Measurements from ENCODE around the gene TBC1D4. TPM values are rescaled to one million over a fixed set of nuclear protein-coding genes. Genes with fewer than 3 reads are reported as not detected.
"Not testable (repeated sequence)": the region's sequence is repeated elsewhere in the genome, so short reads cannot be mapped to it uniquely, and the experiment has no call there.

The TBC1D4 gene
- total RNA-seq, 3 donors from 2014 or later = 33.3 to 52.8 (median 40.6) TPM

DNA sequence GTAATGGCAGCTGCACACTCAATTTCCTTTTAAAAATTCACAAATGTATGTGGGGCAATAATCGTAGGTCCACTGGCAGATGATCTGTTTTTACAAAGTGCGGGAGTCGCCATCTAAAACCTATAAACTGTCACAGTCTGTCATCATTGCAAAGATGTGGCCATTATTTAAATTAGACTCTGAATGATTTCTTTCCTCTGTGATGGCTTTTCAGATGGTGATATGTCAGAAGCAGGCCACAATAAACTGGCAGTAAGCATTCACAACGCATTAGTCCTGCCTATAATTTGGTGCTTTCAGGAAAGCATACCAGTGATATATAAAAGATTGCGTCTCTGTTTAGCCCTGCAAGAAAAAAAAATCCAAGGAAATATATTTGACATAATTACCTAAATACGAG lies 226.8 kb downstream of the TBC1D4 start:
- Histone ChIP-seq H3K4me1 (no peaks in the 10 kb centered on the region), H3K9me3 (no peaks in the 10 kb centered on the region), H3K27ac (no peak overlapping the region), H3K4me3 (no peak overlapping the region), H3K27me3 (no peaks in the 10 kb centered on the region), H3K36me3 (no peaks in the 10 kb centered on the region)
- intact Hi-C loops (cut with DNase I; ENCODE audit: low total_unique reads) = no loop called here
- TF ChIP-seq, protein P1, sequence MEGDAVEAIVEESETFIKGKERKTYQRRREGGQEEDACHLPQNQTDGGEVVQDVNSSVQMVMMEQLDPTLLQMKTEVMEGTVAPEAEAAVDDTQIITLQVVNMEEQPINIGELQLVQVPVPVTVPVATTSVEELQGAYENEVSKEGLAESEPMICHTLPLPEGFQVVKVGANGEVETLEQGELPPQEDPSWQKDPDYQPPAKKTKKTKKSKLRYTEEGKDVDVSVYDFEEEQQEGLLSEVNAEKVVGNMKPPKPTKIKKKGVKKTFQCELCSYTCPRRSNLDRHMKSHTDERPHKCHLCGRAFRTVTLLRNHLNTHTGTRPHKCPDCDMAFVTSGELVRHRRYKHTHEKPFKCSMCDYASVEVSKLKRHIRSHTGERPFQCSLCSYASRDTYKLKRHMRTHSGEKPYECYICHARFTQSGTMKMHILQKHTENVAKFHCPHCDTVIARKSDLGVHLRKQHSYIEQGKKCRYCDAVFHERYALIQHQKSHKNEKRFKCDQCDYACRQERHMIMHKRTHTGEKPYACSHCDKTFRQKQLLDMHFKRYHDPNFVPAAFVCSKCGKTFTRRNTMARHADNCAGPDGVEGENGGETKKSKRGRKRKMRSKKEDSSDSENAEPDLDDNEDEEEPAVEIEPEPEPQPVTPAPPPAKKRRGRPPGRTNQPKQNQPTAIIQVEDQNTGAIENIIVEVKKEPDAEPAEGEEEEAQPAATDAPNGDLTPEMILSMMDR (IDR thresholded peaks at IDR 0.05) = no peak
- TF ChIP-seq POLR2AphosphoS5 (IDR thresholded peaks at IDR 0.05) (no peak), POLR2A (IDR thresholded peaks at IDR 0.05) (no peak)
- no peak for DNase-seq (ENCODE audit: low spot score in 2 of 2)

DNA sequence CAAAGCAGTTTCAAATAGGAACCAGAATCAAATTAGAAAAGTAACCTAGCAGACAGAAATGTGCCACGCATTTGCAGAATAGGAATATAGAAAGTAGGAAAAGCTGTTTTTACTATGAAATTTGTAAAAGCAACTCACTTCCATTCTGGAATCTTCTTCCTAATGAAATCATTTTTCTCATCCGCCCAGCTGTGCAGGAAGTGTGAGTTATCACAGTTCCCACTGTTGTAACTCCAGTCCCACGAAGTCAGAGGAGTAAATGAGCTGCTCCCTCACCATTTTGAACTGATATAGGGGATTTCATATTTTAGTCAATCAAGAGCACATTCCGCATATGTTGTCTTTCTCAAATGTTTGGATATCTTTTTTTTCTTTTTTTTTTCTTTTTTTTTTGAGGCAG lies 230.8 kb downstream of the TBC1D4 start:
- intact Hi-C loops (cut with DNase I; ENCODE audit: low total_unique reads) = no loop called here
- TF ChIP-seq POLR2A (IDR thresholded peaks at IDR 0.05) (no peak), POLR2AphosphoS5 (IDR thresholded peaks at IDR 0.05) (no peak)
- TF ChIP-seq, protein P1 (IDR thresholded peaks at IDR 0.05) = no peak
- Histone ChIP-seq H3K36me3 (no peaks in the 10 kb centered on the region), H3K4me1 (no peaks in the 10 kb centered on the region), H3K27ac (no peak overlapping the region), H3K27me3 (no peaks in the 10 kb centered on the region), H3K4me3 (no peak overlapping the region), H3K9me3 (peaks cover 4 to 6% of the 10 kb centered on the region in 2 donors)
- no peak for DNase-seq (ENCODE audit: low spot score in 2 of 2)

DNA sequence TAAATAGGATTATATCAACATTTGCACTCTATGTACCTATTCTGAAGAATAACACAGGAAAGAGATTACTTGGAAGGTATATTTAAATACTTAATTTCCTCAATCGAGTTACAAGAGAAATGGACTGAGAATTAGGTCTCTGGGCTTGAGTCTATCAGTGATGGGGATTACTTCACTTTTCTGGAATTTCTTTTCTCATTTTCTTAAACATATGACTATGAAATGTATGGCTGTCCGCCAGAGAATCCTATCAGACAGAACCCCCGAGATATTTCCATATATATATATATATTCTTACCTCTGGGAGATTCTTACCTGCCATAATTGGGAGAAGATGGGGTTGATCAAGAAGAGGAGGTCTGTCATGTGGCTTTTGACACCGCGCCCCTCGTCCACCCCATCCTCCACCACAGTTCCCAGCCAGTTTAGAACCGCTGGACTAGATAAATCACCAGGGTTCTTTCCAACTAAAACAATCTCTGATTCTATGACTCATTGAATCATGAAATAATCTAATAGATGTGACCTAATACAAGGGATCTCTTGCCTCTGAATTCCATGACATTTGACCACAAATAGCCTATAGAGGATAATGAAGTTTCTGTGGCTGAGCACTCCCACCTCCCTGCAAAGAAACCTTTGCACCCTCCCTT lies 231.3 kb downstream of the TBC1D4 start:
- intact Hi-C loops (cut with DNase I; ENCODE audit: low total_unique reads) = no loop called here
- H3K9me3 ChIP-seq = peaks cover 4 to 6% of the 10 kb centered on the region in 2 donors
- TF ChIP-seq POLR2A (IDR thresholded peaks at IDR 0.05) (no peak), POLR2AphosphoS5 (IDR thresholded peaks at IDR 0.05) (no peak)
- TF ChIP-seq, protein P1 (IDR thresholded peaks at IDR 0.05) = no peak
- DNase-seq (ENCODE audit: low spot score in 2 of 2) = no peak
- H3K27ac ChIP-seq = no peak overlapping the region
- H3K4me1 ChIP-seq = no peaks in the 10 kb centered on the region
- H3K36me3 ChIP-seq = no peaks in the 10 kb centered on the region
- H3K27me3 ChIP-seq = no peaks in the 10 kb centered on the region
- no peak overlapping the region for H3K4me3 ChIP-seq

DNA sequence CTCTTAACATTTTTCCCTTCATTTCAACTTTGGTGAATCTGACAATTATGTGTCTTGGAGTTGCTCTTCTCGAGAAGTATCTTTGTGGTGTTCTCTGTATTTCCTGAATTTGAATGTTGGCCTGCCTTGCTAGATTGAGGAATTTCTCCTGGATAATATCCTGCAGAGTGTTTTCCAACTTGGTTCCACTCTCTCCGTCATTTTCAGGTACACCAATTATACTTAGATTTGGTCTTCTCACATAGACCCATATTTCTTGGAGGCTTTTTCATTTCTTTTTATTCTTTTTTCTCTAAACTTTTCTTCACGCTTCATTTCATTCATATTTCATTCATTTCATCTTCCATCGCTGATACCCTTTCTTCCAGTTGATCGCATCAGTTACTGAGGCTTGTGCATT lies 236.4 kb downstream of the TBC1D4 start:
- intact Hi-C loops (cut with DNase I; ENCODE audit: low total_unique reads); H3K4me3 ChIP-seq; H3K4me1 ChIP-seq; H3K36me3 ChIP-seq; DNase-seq (ENCODE audit: low spot score in 2 of 2); H3K9me3 ChIP-seq; H3K27me3 ChIP-seq; H3K27ac ChIP-seq: not testable (repeated sequence)

DNA sequence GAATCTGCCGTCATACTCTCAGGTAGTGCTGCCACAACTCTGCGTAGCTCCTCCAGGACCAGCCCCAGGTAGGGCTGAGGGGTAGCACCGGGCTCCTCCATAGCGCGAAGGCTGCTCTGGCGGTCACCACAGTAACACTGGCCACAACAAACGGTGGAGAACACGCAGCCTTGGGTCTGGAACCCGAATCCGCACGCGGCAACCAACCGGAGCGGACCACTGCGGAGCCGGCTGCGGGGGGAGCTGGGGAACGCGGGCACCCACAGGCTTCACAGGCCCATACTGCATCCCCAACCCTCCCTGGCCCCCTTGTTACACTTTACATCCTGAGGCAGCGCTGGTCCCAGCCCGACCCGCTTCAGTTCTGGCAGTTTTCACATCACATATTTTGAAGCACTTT lies 241.7 kb downstream of the TBC1D4 start:
- H3K4me1 ChIP-seq; H3K36me3 ChIP-seq; H3K27ac ChIP-seq; H3K4me3 ChIP-seq; DNase-seq (ENCODE audit: low spot score in 2 of 2); intact Hi-C loops (cut with DNase I; ENCODE audit: low total_unique reads); H3K27me3 ChIP-seq; H3K9me3 ChIP-seq: not testable (repeated sequence)

DNA sequence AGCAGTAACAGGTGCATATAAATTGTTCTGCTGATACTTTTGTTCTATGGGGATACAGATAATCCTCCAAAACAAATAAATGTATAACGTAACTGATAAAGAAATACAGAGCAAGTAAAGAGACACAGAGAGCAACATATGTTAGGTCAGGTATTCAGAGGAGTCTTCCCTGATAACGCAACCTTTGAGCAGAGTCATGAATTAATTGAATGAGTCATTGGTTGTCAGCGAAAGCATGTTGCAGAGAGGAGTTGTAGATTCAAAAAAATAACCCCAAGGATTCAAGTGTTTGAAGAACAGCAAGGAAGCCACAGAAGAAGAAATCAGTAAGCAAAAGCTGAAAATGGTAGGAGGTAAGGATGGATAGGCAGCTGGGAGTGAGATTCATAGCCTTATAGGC lies 245.2 kb downstream of the TBC1D4 start:
- Histone ChIP-seq H3K36me3 (no peaks in the 10 kb centered on the region), H3K27ac (no peak overlapping the region), H3K4me1 (no peaks in the 10 kb centered on the region), H3K27me3 (no peaks in the 10 kb centered on the region), H3K9me3 (peaks cover 0 to 2% of the 10 kb centered on the region in 2 donors), H3K4me3 (no peak overlapping the region)
- no peak for DNase-seq (ENCODE audit: low spot score in 2 of 2)
- TF ChIP-seq, protein P1 (IDR thresholded peaks at IDR 0.05) = no peak
- no peak for TF ChIP-seq POLR2A (IDR thresholded peaks at IDR 0.05)
- TF ChIP-seq POLR2AphosphoS5 (IDR thresholded peaks at IDR 0.05) = no peak
- intact Hi-C loops (cut with DNase I; ENCODE audit: low total_unique reads) = no loop called here

Other genes with a start within 250 kb of the TBC1D4 start
- 10 to 100 TPM; 43.6 to 93.2 (median 47.7) TPM for gene COMMD6, start 55.7 kb upstream of the TBC1D4 start, total RNA-seq
- 10 to 100 TPM; 29.2 to 33.2 (median 29.6) TPM for gene UCHL3, start 67.6 kb upstream of the TBC1D4 start, total RNA-seq
- 10 to 100 TPM; 11.0 to 71.3 (median 32.8) TPM for gene LMO7, start 154.2 kb upstream of the TBC1D4 start, total RNA-seq